Right lobe of liver (tissue), 6 donors: ENCODE measurements around the gene KLHL15. TPM values are rescaled to one million over a fixed set of nuclear protein-coding genes. Genes with fewer than 3 reads are reported as not detected.

Experiments used
- ATAC-seq, 4 donors: fragments of 200-7000 bp; cut with Tn5 transposase; one replicate each; pipeline ENCODE4 v1.9.1; 2020; ENCODE audit warnings: mild to moderate bottlenecking in 4 of 4, moderate library complexity in 4 of 4
- DNase-seq, 3 donors: peaks; one replicate each; pipeline ENCODE4 v3.0.0-alpha.2; 2020
- H3K27ac ChIP-seq, 3 donors: fragments of 200-600 bp; one replicate each; pipeline ENCODE4 v1.8.0; 2022
- H3K27me3 ChIP-seq, 2 donors: fragments of 200-600 bp; one replicate each; pipeline ENCODE4 v1.8.0; 2022
- H3K36me3 ChIP-seq, 4 donors: fragments of 200-600 bp; sonication (generic) in 1 of 4; one replicate each; pipeline versions ENCODE4 v1.5.1 to v1.8.0; 2017 to 2022; ENCODE audit warnings: control low read depth in 1 of 4
- H3K4me1 ChIP-seq, 4 donors: fragments of 200-600 bp; sonication (generic) in 1 of 4; one replicate each; pipeline versions ENCODE4 v1.5.1 to v1.8.0; 2017 to 2022; ENCODE audit warnings: control low read depth in 1 of 4
- H3K4me3 ChIP-seq, 3 donors: fragments of 200-600 bp; one replicate each; pipeline ENCODE4 v1.8.0; 2022
- H3K9me3 ChIP-seq, 4 donors: fragments of 200-600 bp; sonication (generic) in 1 of 4; one replicate each; pipeline versions ENCODE4 v1.5.1 to v1.8.0; 2017 to 2022; ENCODE audit warnings: control low read depth in 1 of 4
- CTCF ChIP-seq, 4 donors: fragments of 200-600 bp in 3 of 4; fragments of 450-650 bp in 1 of 4; IDR thresholded peaks; one replicate each; pipeline versions ENCODE4 v1.5.1 to v1.8.0; 2016 to 2022; ENCODE audit warnings: antibody characterized with exemption in 4 of 4, mild to moderate bottlenecking in 2 of 4
- POLR2A ChIP-seq: fragments of 450-650 bp; IDR thresholded peaks from one replicate; pipeline ENCODE4 v1.6.1; 2017; ENCODE audit warnings: antibody characterized with exemption, mild to moderate bottlenecking
- WGBS: methylation state at CpG from one replicate; pipeline ENCODE4 v1.1.6; 2018; ENCODE audit warnings: low coverage, low lambda C conversion rate; ENCODE audit not compliant: insufficient coverage; ENCODE audit errors: missing lambda C conversion rate; 5-methylcytosine and 5-hydroxymethylcytosine counted together
- intact Hi-C, 2 donors: fragments of 100-400 bp; cut with DNase I; formaldehyde crosslinking; loops; one replicate each; pipeline versions ENCODE4 v1.11.2 to v1.14.1; 2022
- total RNA-seq, 6 experiments: library from RNA; depleted of rRNA in 2 of 6; stranded (reverse); fragments of >200 nt in 2 of 6; fragmentation: NEBNext Ultra II Directional in 3 of 6; extraction: Animal tissue kit (Norgen Biotek cat#: 25700) in 3 of 6; gene quantifications; one replicate each; pipeline versions ENCODE4 v1.1.0 to v1.2.4, GENCODE V29; 2016 to 2023
- donor health status: DM: no; HTN: yes; CAD: no.
- donor health status: DM: no; HTN: no; CAD: no.
- donor health status: DM: no; HTN: no; CAD: no.
- donor health status: DM: no; HTN: yes; CAD: no.
- donor health status: DM: no; HTN: yes; CAD: no.

The KLHL15 gene
- total RNA-seq, 6 experiments from 2014 or later: 4.7 to 6.7 (median 6.0) TPM

GRCh38 chrX:24019448-24019847 is 7.5 kb downstream of the KLHL15 start:
- TF ChIP-seq CTCF (IDR thresholded peaks at IDR 0.05): no peak
- TF ChIP-seq POLR2A: no peak
- no peak for ATAC-seq
- H3K4me3 ChIP-seq: no peak overlapping the region

GRCh38 chrX:24018809-24019208 is 8.2 kb downstream of the KLHL15 start:
- no peaks in the 10 kb centered on the region for H3K36me3 ChIP-seq
- 50% methylated on average over 4 of the region's 4 CpGs for WGBS
- H3K27ac ChIP-seq: no peak overlapping the region
- DNase-seq (no peak), ATAC-seq (no peak)
- intact Hi-C loops: no loop called here
- no peaks in the 10 kb centered on the region for H3K9me3 ChIP-seq
- peaks cover 0 to 17% (median 0%) of the 10 kb centered on the region in 4 donors for H3K4me1 ChIP-seq
- no peak overlapping the region for H3K4me3 ChIP-seq
- H3K27me3 ChIP-seq: no peaks in the 10 kb centered on the region
- TF ChIP-seq CTCF (IDR thresholded peaks at IDR 0.05) (no peak), POLR2A (no peak)

More at GRCh38 chrX:24019448-24019847, 7.5 kb downstream of the KLHL15 start:
- 61% methylated on average over 7 of the region's 7 CpGs for WGBS
- no peaks in the 10 kb centered on the region for H3K9me3 ChIP-seq
- H3K27ac ChIP-seq: no peak overlapping the region
- intact Hi-C loops: no loop called here
- DNase-seq: no peak
- peaks cover 0 to 17% (median 0%) of the 10 kb centered on the region in 4 donors for H3K4me1 ChIP-seq
- no peaks in the 10 kb centered on the region for H3K36me3 ChIP-seq
- no peaks in the 10 kb centered on the region for H3K27me3 ChIP-seq

GRCh38 chrX:24017674-24018073 is 9.3 kb downstream of the KLHL15 start:
- ATAC-seq: no peak
- Histone ChIP-seq H3K27me3 (no peaks in the 10 kb centered on the region), H3K36me3 (no peaks in the 10 kb centered on the region), H3K4me3 (no peak overlapping the region), H3K9me3 (no peaks in the 10 kb centered on the region), H3K4me1 (peaks cover 0 to 17% (median 0%) of the 10 kb centered on the region in 4 donors), H3K27ac (no peak overlapping the region)
- 83% methylated on average over 9 of the region's 9 CpGs for WGBS
- no peak for TF ChIP-seq POLR2A
- no peak for TF ChIP-seq CTCF (IDR thresholded peaks at IDR 0.05)
- no peak for DNase-seq
- intact Hi-C loops: no loop called here

- Histone ChIP-seq H3K27ac (peak overlapping the region in 2 of 3 donors; percentile 22 to 47), H3K4me3 (no peak overlapping the region), H3K9me3 (no peaks in the 10 kb centered on the region), H3K27me3 (no peaks in the 10 kb centered on the region), H3K36me3 (no peaks in the 10 kb centered on the region), H3K4me1 (peaks cover 0 to 7% (median 0%) of the 10 kb centered on the region in 4 donors)
- DNase-seq: no peak
- intact Hi-C loops: no loop called here
- 30% methylated on average over 5 of the region's 5 CpGs for WGBS
- peak; percentile 60 to 70 (median 64) for ATAC-seq
- TF ChIP-seq POLR2A (no peak), CTCF (IDR thresholded peaks at IDR 0.05) (no peak)
Observed at GRCh38 chrX:24014388-24015018, 12.5 kb downstream of the KLHL15 start.
